NCI-H2196 (cell line): Measurements from ENCODE around the gene NUMA1.

Source experiments
- DNase-seq: peaks from one replicate; lab custom pipeline; 2025; ENCODE audit not compliant: unreplicated experiment; lab: John Stamatoyannopoulos, UW

NUMA1 gene

GRCh38 chr11:72069200-72069599 is 11.1 kb downstream of the NUMA1 start:
- no peak for DNase-seq

GRCh38 chr11:72067676-72068075 is 12.7 kb downstream of the NUMA1 start:
- no peak for DNase-seq

- DNase-seq, result no peak
Observed at GRCh38 chr11:72067266-72067665, 13.1 kb downstream of the NUMA1 start.

- DNase-seq, result no peak
Observed at GRCh38 chr11:72066855-72067254, 13.5 kb downstream of the NUMA1 start.

- DNase-seq, result no peak
Observed at GRCh38 chr11:72061739-72062396, 18.5 kb downstream of the NUMA1 start.

GRCh38 chr11:72058416-72059034 is 21.8 kb downstream of the NUMA1 start:
- DNase-seq, result peak; percentile 15

- no peak for DNase-seq
Observed at GRCh38 chr11:72048766-72049460, 31.4 kb downstream of the NUMA1 start.

- no peak for DNase-seq
Observed at GRCh38 chr11:72045849-72046248, 34.5 kb downstream of the NUMA1 start.

- DNase-seq, result no peak
Observed at GRCh38 chr11:72042064-72042745, 38.1 kb downstream of the NUMA1 start.

- peak; percentile 69 for DNase-seq
Observed at GRCh38 chr11:72041364-72042063, 38.8 kb downstream of the NUMA1 start.

GRCh38 chr11:72040491-72041363 is 39.6 kb downstream of the NUMA1 start:
- DNase-seq, result peak; percentile 92

- DNase-seq, result no peak
Observed at GRCh38 chr11:72039856-72040401, 40.4 kb downstream of the NUMA1 start.

GRCh38 chr11:72039031-72039855 is 41.1 kb downstream of the NUMA1 start:
- DNase-seq, result no peak

- peak; percentile 68 for DNase-seq
Observed at GRCh38 chr11:72038491-72038890, 41.9 kb downstream of the NUMA1 start.

GRCh38 chr11:72037554-72038311 is 42.6 kb downstream of the NUMA1 start:
- DNase-seq, result peak; percentile 13

- no peak for DNase-seq
Observed at GRCh38 chr11:72036687-72037086, 43.7 kb downstream of the NUMA1 start.

GRCh38 chr11:72030472-72031045 is 49.8 kb downstream of the NUMA1 start:
- no peak for DNase-seq

- no peak for DNase-seq
Observed at GRCh38 chr11:72026090-72026489, 54.3 kb downstream of the NUMA1 start.
